GM12864 (cell line): Measurements from ENCODE around the gene LTBP1.

Source experiments
- DNase-seq: peaks from one replicate; pipeline ENCODE4 v3.0.0-alpha.2; 2011; ENCODE audit warnings: low read depth
- H3K4me3 ChIP-seq: 2 replicates; pipeline ENCODE4 v1.5.1; 2011; ENCODE audit warnings: mild to moderate bottlenecking, low read depth, low read length, control low read depth
- CTCF ChIP-seq: IDR thresholded peaks from 2 replicates; pipeline ENCODE4 v1.5.1; 2011; ENCODE audit warnings: low read depth, mild to moderate bottlenecking, moderate library complexity, low read length, control low read depth, inconsistent platforms; ENCODE audit errors: missing control alignments

The LTBP1 gene

DNA sequence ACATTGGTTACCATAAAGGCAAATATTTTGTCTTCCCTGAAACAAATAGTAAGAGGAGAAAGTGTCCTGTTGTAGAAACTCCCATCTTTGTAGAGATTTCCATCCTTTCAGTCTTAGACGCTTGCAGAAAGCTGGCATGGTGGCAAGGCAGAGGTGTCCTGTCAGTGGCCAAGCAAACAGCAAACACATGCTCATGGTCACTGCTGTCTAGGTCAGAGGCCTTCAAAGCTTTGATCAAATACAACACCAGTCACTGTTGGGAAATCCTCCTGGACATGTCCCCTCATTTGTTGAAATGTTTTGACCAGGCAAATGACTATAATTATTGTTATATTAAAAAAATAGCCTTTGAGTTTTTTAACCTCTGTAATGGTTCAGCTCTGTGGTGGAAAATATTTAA lies 55.1 kb downstream of the LTBP1 start:
- H3K4me3 ChIP-seq = no peak overlapping the region
- TF ChIP-seq CTCF = no peak
- DNase-seq = no peak

- TF ChIP-seq CTCF = no peak
- H3K4me3 ChIP-seq = no peak overlapping the region
- no peak for DNase-seq
Observed at GRCh38 chr2:33002863-33003262, 56.1 kb downstream of the LTBP1 start.

DNA sequence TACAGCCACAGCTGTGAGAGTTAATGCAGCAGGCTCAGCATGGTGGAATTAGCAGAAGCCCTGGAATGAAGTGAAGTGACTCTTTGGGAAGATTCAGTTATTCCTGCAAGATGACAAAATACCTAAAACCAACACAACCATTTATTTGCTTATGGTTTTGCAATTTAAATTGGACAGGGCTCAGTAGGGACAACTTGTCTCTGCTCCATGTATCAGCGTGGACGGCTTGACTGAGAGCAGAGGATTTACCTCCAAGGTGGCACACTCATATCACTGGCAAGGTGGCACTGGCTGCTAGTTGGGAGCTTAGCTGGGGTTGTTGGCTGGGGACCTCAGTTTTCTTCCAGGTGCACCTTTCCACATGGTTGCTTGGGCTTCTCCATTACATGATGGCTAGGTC lies 58.3 kb downstream of the LTBP1 start:
- no peak for TF ChIP-seq CTCF
- DNase-seq = no peak
- no peak overlapping the region for H3K4me3 ChIP-seq

GRCh38 chr2:33008716-33009115 lies 62.0 kb downstream of the LTBP1 start:
- TF ChIP-seq CTCF = no peak
- H3K4me3 ChIP-seq = no peak overlapping the region
- no peak for DNase-seq

GRCh38 chr2:33009249-33009648 lies 62.5 kb downstream of the LTBP1 start:
- H3K4me3 ChIP-seq = no peak overlapping the region
- no peak for TF ChIP-seq CTCF

DNA sequence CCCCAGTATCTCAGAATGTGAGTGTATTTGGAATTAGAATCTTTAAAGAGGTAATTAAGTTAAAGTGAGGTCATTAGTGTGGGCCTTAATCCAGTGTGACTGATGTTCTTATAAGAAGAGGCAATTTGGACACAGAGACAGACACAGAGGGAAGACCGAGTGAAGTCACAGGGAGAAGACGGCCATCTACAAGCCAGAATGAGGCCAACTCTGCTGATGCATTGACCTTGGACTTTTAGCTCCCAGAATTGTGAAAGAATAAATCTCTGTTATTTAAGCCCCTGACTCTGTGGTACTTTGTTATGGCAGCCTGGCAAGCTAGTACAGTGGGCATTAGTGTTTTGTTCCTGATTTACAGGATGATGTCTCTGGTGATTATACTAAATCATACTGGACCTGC lies 64.6 kb downstream of the LTBP1 start:
- DNase-seq = no peak
- no peak for TF ChIP-seq CTCF
- no peak overlapping the region for H3K4me3 ChIP-seq

More at GRCh38 chr2:33009249-33009648, 62.5 kb downstream of the LTBP1 start:
- DNase-seq = no peak

GRCh38 chr2:33011941-33012340 lies 65.2 kb downstream of the LTBP1 start:
- no peak for DNase-seq
- no peak overlapping the region for H3K4me3 ChIP-seq
- TF ChIP-seq CTCF = no peak
